ENCODE results near the gene PTER.

PTER gene

DNA sequence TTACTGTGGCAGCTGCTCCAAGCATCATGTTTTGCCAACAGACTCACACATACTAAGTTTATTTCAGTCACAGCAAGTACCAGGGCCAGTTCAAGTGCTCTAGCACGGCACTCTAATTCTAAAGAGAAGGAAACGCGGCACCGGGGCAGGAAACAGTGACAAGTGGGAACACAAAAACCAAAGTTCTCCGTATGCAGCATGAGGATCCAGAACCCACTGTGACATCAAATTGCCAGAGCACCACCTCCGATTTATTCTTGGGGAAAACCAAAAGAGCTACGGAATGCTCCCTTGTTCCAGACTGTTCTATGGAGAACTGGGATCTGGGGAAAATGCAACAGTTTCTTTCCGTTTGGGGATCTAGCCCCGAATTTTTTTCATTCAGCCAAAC, 448 bp upstream of the PTER start:
- peak overlapping the region; percentile 30; the same call in 1 of the 2 replicates for H3K9ac ChIP-seq (ENCODE audit: low read length)
- peak; percentile 36 for DNase-seq
- no peaks in the 10 kb centered on the region for H4K20me1 ChIP-seq (ENCODE audit: insufficient read depth, low read length)
- H3K79me2 ChIP-seq (ENCODE audit: low read length): peaks cover 9% of the 10 kb centered on the region
- no peaks in the 10 kb centered on the region for H3K9me3 ChIP-seq (replicated peaks; ENCODE audit: insufficient read depth, low read length)
- H3K27ac ChIP-seq (ENCODE audit: low read length): no peak overlapping the region
- H3K27me3 ChIP-seq (replicated peaks; ENCODE audit: insufficient read depth, low read length): no peaks in the 10 kb centered on the region
- no peaks in the 10 kb centered on the region for H3K9me2 ChIP-seq (replicated peaks; ENCODE audit: insufficient read depth, low read length)
- no peaks in the 10 kb centered on the region for H3K36me3 ChIP-seq (replicated peaks; ENCODE audit: insufficient read depth, low read length)
- H3K4me3 ChIP-seq (ENCODE audit: low read length): peak overlapping the region; percentile 79
- no peaks in the 10 kb centered on the region for H3F3A ChIP-seq (ENCODE audit: insufficient read depth, low read length)
- peak overlapping the region; percentile 49 for H2AFZ ChIP-seq (ENCODE audit: low read length)
- H3K4me1 ChIP-seq (ENCODE audit: low read length): 0 out of 2 replicates have a peak, but pooled peaks cover 3% of the 10 kb centered on the region
- peak overlapping the region; percentile 59 for H3K4me2 ChIP-seq (ENCODE audit: low read depth, low read length)
- TF ChIP-seq EZH2phosphoT487 (IDR thresholded peaks at IDR 0.05; ENCODE audit: low read length) (no peak), EZH2 (optimal IDR thresholded peaks at IDR 0.05; ENCODE audit: low read depth, low read length) (no peak)
- TF ChIP-seq, protein P1, sequence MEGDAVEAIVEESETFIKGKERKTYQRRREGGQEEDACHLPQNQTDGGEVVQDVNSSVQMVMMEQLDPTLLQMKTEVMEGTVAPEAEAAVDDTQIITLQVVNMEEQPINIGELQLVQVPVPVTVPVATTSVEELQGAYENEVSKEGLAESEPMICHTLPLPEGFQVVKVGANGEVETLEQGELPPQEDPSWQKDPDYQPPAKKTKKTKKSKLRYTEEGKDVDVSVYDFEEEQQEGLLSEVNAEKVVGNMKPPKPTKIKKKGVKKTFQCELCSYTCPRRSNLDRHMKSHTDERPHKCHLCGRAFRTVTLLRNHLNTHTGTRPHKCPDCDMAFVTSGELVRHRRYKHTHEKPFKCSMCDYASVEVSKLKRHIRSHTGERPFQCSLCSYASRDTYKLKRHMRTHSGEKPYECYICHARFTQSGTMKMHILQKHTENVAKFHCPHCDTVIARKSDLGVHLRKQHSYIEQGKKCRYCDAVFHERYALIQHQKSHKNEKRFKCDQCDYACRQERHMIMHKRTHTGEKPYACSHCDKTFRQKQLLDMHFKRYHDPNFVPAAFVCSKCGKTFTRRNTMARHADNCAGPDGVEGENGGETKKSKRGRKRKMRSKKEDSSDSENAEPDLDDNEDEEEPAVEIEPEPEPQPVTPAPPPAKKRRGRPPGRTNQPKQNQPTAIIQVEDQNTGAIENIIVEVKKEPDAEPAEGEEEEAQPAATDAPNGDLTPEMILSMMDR (IDR thresholded peaks at IDR 0.05; ENCODE audit: low read length): no peak

DNA sequence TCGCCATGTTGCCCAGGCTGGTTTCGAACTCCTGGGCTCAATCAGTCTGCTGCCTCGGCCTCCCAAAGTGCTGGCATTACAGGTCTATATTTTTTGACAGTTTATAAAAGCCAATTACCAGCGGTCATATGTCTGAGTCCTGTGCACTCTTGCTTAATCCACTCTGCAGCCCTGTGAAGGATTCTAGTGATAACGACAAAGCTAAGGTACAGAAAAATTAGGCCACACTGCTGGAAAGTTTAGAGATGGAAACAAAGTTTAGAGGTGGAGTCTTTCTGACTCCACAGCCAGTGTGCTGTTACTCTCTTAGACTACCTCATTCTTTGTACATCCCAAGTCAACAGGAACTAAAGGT, 707 bp downstream of the PTER start:
- H3K9ac ChIP-seq (ENCODE audit: low read length): peak overlapping the region; percentile 81; the same call in 1 of the 2 replicates
- H3K27ac ChIP-seq (ENCODE audit: low read length): peak overlapping the region; percentile 47; the same call in 1 of the 2 replicates
- no peaks in the 10 kb centered on the region for H3K9me3 ChIP-seq (replicated peaks; ENCODE audit: insufficient read depth, low read length)
- DNase-seq: no peak
- no peak for TF ChIP-seq EZH2 (optimal IDR thresholded peaks at IDR 0.05; ENCODE audit: low read depth, low read length)
- TF ChIP-seq, protein P1 (IDR thresholded peaks at IDR 0.05; ENCODE audit: low read length): no peak
- TF ChIP-seq EZH2phosphoT487 (IDR thresholded peaks at IDR 0.05; ENCODE audit: low read length): no peak
- 0 out of 2 replicates have a peak, but pooled peaks cover 3% of the 10 kb centered on the region for H3K4me1 ChIP-seq (ENCODE audit: low read length)
- peak overlapping the region; percentile 79 for H3K4me3 ChIP-seq (ENCODE audit: low read length)
- no peaks in the 10 kb centered on the region for H3K27me3 ChIP-seq (replicated peaks; ENCODE audit: insufficient read depth, low read length)
- no peaks in the 10 kb centered on the region for H3K9me2 ChIP-seq (replicated peaks; ENCODE audit: insufficient read depth, low read length)
- H3K36me3 ChIP-seq (replicated peaks; ENCODE audit: insufficient read depth, low read length): no peaks in the 10 kb centered on the region
- H3K79me2 ChIP-seq (ENCODE audit: low read length): peaks cover 19% of the 10 kb centered on the region
- H3K4me2 ChIP-seq (ENCODE audit: low read depth, low read length): peak overlapping the region; percentile 59
- H4K20me1 ChIP-seq (ENCODE audit: insufficient read depth, low read length): no peaks in the 10 kb centered on the region
- H3F3A ChIP-seq (ENCODE audit: insufficient read depth, low read length): no peaks in the 10 kb centered on the region
- peak overlapping the region; percentile 84 for H2AFZ ChIP-seq (ENCODE audit: low read length)

DNA sequence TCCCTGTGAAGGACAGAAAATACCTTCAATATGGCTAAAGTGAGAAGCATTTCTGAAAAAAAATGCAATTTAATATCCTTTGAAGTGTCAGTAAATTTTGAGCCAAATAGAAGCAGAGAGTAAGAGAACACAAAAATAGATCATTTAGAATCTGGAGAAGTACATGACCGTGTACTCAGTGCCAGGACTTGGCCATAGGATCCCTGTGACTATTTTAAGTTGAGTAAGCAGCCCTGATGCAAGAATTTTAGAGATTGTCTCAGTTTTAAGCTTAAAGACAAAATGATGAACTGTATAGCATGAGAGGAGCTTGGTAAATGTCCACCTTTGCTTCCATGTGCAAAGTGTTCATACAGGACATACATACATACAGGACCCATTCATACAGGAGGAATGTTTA, 2.5 kb downstream of the PTER start:
- H2AFZ ChIP-seq (ENCODE audit: low read length): no peak overlapping the region
- TF ChIP-seq, protein P1 (IDR thresholded peaks at IDR 0.05; ENCODE audit: low read length): no peak
- TF ChIP-seq EZH2 (optimal IDR thresholded peaks at IDR 0.05; ENCODE audit: low read depth, low read length) (no peak), EZH2phosphoT487 (IDR thresholded peaks at IDR 0.05; ENCODE audit: low read length) (no peak)
- no peak overlapping the region for H3K4me2 ChIP-seq (ENCODE audit: low read depth, low read length)
- H3K9me3 ChIP-seq (replicated peaks; ENCODE audit: insufficient read depth, low read length): no peaks in the 10 kb centered on the region
- 0 out of 2 replicates have a peak, but pooled peaks cover 3% of the 10 kb centered on the region for H3K4me1 ChIP-seq (ENCODE audit: low read length)
- H3K9ac ChIP-seq (ENCODE audit: low read length): no peak overlapping the region
- H3F3A ChIP-seq (ENCODE audit: insufficient read depth, low read length): no peaks in the 10 kb centered on the region
- H3K27me3 ChIP-seq (replicated peaks; ENCODE audit: insufficient read depth, low read length): no peaks in the 10 kb centered on the region
- H3K79me2 ChIP-seq (ENCODE audit: low read length): peaks cover 23% of the 10 kb centered on the region
- DNase-seq: no peak
- H3K4me3 ChIP-seq (ENCODE audit: low read length): no peak overlapping the region
- H3K36me3 ChIP-seq (replicated peaks; ENCODE audit: insufficient read depth, low read length): no peaks in the 10 kb centered on the region
- no peaks in the 10 kb centered on the region for H4K20me1 ChIP-seq (ENCODE audit: insufficient read depth, low read length)
- H3K27ac ChIP-seq (ENCODE audit: low read length): no peak overlapping the region
- no peaks in the 10 kb centered on the region for H3K9me2 ChIP-seq (replicated peaks; ENCODE audit: insufficient read depth, low read length)
